HepG2 (cell line): ENCODE results near the gene CCDC80. TPM values are rescaled to one million over a fixed set of nuclear protein-coding genes. Genes with fewer than 3 reads are reported as not detected.

Experiments used
- ATAC-seq: fragments of 200-7000 bp; cut with Tn5 transposase; 3 replicates; pipeline ENCODE4 v1.9.1; 2020; ENCODE audit warnings: mild to moderate bottlenecking, moderate library complexity
- BruUV-seq: library from RNA; stranded (reverse); fragments of 400-500 nt; replicated peaks from 2 replicates; lab custom pipeline; 2021; lab: Mats Ljungman, UMichigan
- CTCF ChIA-PET: fragments of 300-600 bp; formaldehyde crosslinking; extraction: SDS; loops from one replicate; lab custom pipeline; 2021; ENCODE audit warnings: low total read pairs, inconsistent platforms, low intra/inter-chr PET ratio; lab: Yijun Ruan, JAX
- POLR2A ChIA-PET: fragments of 350-600 bp; sonication (Branson Sonifier 250); formaldehyde crosslinking; loops from one replicate; lab custom pipeline; 2020; ENCODE audit warnings: antibody characterized with exemption, inconsistent platforms; lab: Yijun Ruan, JAX
- DNase-seq: peaks from one replicate; pipeline ENCODE4 v3.0.0-alpha.2; 2015; ENCODE audit warnings: low spot score
- FAIRE-seq: peaks from 3 replicates; lab custom pipeline; 2011; peaks lifted over from hg19 to GRCh38; lab: Jason Lieb, UNC
- H2AFZ ChIP-seq: one replicate; pipeline ENCODE4 v1.6.1; 2011; ENCODE audit warnings: low read length, inconsistent platforms
- H3K27ac ChIP-seq: fragments of 300-600 bp; 3 replicates; pipeline ENCODE4 v1.8.0; 2011; ENCODE audit warnings: mixed run types, mild to moderate bottlenecking, mixed read lengths, low read length, inconsistent platforms; ENCODE audit not compliant: insufficient read depth; ENCODE audit errors: extremely low read length
- H3K27me3 ChIP-seq, 2 experiments: fragments of 200-600 bp in 1 of 2; 2 replicates in 1 of 2; 3 replicates in 1 of 2; pipeline versions ENCODE4 v1.6.0 to v1.8.0; 2011; ENCODE audit warnings: low read length in 2 of 2, mild to moderate bottlenecking in 2 of 2, moderate library complexity in 2 of 2, inconsistent platforms in 1 of 2; ENCODE audit not compliant: insufficient read depth in 2 of 2, control insufficient read depth in 1 of 2
- H3K36me3 ChIP-seq, 2 experiments: fragments of 200-600 bp in 1 of 2; replicated peaks in 1 of 2; 2 replicates in 1 of 2; 3 replicates in 1 of 2; pipeline versions ENCODE4 v1.5.1 to v1.8.0; 2011; ENCODE audit warnings: low read length in 2 of 2, inconsistent platforms in 1 of 2; ENCODE audit not compliant: insufficient read depth in 2 of 2, control insufficient read depth in 1 of 2
- H3K4me1 ChIP-seq: 2 replicates; pipeline ENCODE4 v1.5.1; 2012; ENCODE audit warnings: low read length, inconsistent platforms; ENCODE audit not compliant: insufficient read depth
- H3K4me2 ChIP-seq: 2 replicates; pipeline ENCODE4 v1.6.0; 2011; ENCODE audit warnings: low read depth, low read length, inconsistent platforms
- H3K4me3 ChIP-seq, 3 experiments: fragments of 200-600 bp in 1 of 3; sonication (generic), shearing (Covaris generic) in 1 of 3; replicated peaks in 1 of 3; 2 replicates each; pipeline ENCODE4 v1.5.1; 2011 to 2016; ENCODE audit warnings: low read length in 3 of 3, inconsistent platforms in 2 of 3, low read depth in 2 of 3, mild to moderate bottlenecking in 2 of 3, control low read depth in 1 of 3, mixed read lengths in 1 of 3; ENCODE audit not compliant: insufficient read depth in 1 of 3
- H3K79me2 ChIP-seq: one replicate; pipeline ENCODE4 v1.6.1; 2011; ENCODE audit warnings: low read length, inconsistent platforms; ENCODE audit not compliant: insufficient read depth
- H3K9ac ChIP-seq: 2 replicates; pipeline ENCODE4 v1.6.0; 2011; ENCODE audit warnings: mild to moderate bottlenecking, low read depth, low read length, inconsistent platforms; ENCODE audit not compliant: insufficient read depth
- H3K9me3 ChIP-seq: 2 replicates; pipeline ENCODE4 v1.5.1; 2012; ENCODE audit warnings: mild to moderate bottlenecking, low read length
- H4K20me1 ChIP-seq: 2 replicates; pipeline ENCODE4 v1.6.0; 2011; ENCODE audit warnings: inconsistent platforms, mild to moderate bottlenecking, low read length, moderate library complexity; ENCODE audit not compliant: insufficient read depth
- CCAR2 ChIP-seq: fragments of 200-400 bp; formaldehyde crosslinking; optimal IDR thresholded peaks from 2 replicates; pipeline ENCODE3; 2018; ENCODE audit warnings: low read depth, mild to moderate bottlenecking, low read length, moderate library complexity
- ESRRA ChIP-seq: sonication (generic); formaldehyde crosslinking; IDR thresholded peaks from 2 replicates; pipeline ENCODE4 v1.5.1; 2020; ENCODE audit warnings: mild to moderate bottlenecking, low read depth, missing genetic modification reagents
- GTF2F1 ChIP-seq: fragments of 150-350 bp; IDR thresholded peaks from 2 replicates; pipeline ENCODE4 v1.6.1; 2014; ENCODE audit warnings: low read length
- IRX3 ChIP-seq: sonication (generic); formaldehyde crosslinking; IDR thresholded peaks from 2 replicates; pipeline ENCODE4 v1.8.1; 2023; ENCODE audit warnings: mild to moderate bottlenecking, low read depth, missing genetic modification reagents, borderline replicate concordance
- RFX5 ChIP-seq: IDR thresholded peaks from 2 replicates; pipeline ENCODE4 v1.6.1; 2011; ENCODE audit warnings: low read depth, low read length, improper control_type of control experiment
- SALL2 ChIP-seq: sonication (generic); formaldehyde crosslinking; IDR thresholded peaks from 2 replicates; pipeline ENCODE4 v1.8.1; 2023; ENCODE audit warnings: mild to moderate bottlenecking, missing genetic modification reagents, inconsistent platforms
- TCF12 ChIP-seq, 2 experiments: fragments of 450-650 bp in 1 of 2; sonication (generic) in 1 of 2; formaldehyde crosslinking in 1 of 2; IDR thresholded peaks; 2 replicates each; pipeline versions ENCODE4 v1.6.1 to v1.8.0; 2017 to 2022; ENCODE audit warnings: antibody characterized with exemption in 1 of 2, mild to moderate bottlenecking in 1 of 2, missing genetic modification reagents in 1 of 2, moderate library complexity in 1 of 2
- ZNF225 ChIP-seq: sonication (generic); formaldehyde crosslinking; IDR thresholded peaks from 2 replicates; pipeline ENCODE4 v1.4.0; 2020; ENCODE audit warnings: mild to moderate bottlenecking, missing genetic modification reagents
- ZNF562 ChIP-seq: sonication (generic); formaldehyde crosslinking; IDR thresholded peaks from 2 replicates; pipeline ENCODE4 v1.8.0; 2022; ENCODE audit warnings: missing genetic modification reagents, borderline replicate concordance
- ZNF615 ChIP-seq: sonication (generic); formaldehyde crosslinking; IDR thresholded peaks from 2 replicates; pipeline ENCODE4 v1.5.0; 2020; ENCODE audit warnings: mild to moderate bottlenecking, missing genetic modification reagents, borderline replicate concordance
- in situ Hi-C: cut with HindIII; loops from 2 replicates; pipeline ENCODE4 v1.10.0; 2017; ENCODE audit warnings: low pct_unique_long_range_greater_than_20kb; ENCODE audit not compliant: extremely low pct_ligation_motif_present
- intact Hi-C: fragments of 100-400 bp; cut with micrococcal nuclease; formaldehyde crosslinking; loops from one replicate; pipeline ENCODE4 v1.10.0; 2022; ENCODE audit not compliant: unreplicated experiment
- polyA plus RNA-seq, 8 experiments: library from polyadenylated mRNA; depleted of rRNA in 3 of 8; stranded (reverse) in 7 of 8; unstranded in 1 of 8; fragments of >200 nt; fragmentation: Illumina TruSeq in 4 of 8; extraction: Trizol in 4 of 8; gene quantifications; 2 replicates each; pipeline versions ENCODE4 v1.2.1 to v1.2.3, GENCODE V29; 2011 to 2016; ENCODE audit warnings: low read depth in 4 of 8, missing spikeins in 1 of 8, mixed read lengths in 1 of 8; ENCODE audit not compliant: insufficient read depth in 1 of 8
- total RNA-seq, 5 experiments: library from RNA; depleted of rRNA; stranded (reverse); fragments of >200 nt; fragmentation: Illumina TruSeq; extraction: Trizol; gene quantifications; 2 replicates each; pipeline ENCODE4 v1.2.3, GENCODE V29; 2016; ENCODE audit warnings: low read depth in 1 of 5
- TF ChIP-seq, protein P1 (sequence below): sonication (generic); formaldehyde crosslinking; IDR thresholded peaks from 2 replicates; pipeline ENCODE4 v1.4.0; 2020; ENCODE audit warnings: missing genetic modification reagents

The CCDC80 gene
- total and polyA plus RNA-seq, 2 of the 13 experiments (the other 11 are each of a cell fraction or from before 2014, with no cell fraction given) = not detected

DNA sequence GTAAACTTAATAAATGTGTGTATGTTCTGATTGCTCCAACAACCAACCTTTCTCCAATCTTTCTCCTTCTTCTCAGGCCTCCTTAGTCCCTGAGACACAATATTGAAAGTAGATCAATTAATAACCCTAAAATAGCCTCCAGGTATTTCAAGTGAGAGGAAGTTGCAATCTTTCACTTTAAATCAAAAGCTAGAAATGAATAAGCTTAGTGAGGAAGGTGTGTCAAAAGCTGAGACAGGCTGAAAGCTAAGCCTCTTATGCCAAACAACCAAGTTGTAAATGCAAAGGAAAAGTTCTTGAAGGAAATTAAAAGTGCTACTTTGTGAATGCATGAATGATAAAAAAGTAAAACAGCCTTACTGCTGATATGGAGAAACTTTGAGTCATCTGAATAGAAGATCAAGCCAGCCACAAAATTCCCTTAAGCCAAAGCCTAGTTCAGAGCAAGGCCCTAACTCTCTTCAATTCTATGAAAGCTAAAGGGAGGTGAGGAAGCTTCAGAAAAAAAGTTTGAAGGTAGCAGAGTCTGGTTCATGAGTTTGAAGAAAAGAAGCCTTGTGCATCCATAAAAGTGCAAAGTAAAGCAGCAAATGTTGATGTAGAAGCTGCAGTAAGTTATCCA, 38.6 kb downstream of the CCDC80 start:
- Histone ChIP-seq H3K4me2 (no peak overlapping the region), H3K9ac (no peak overlapping the region), H3K79me2 (no peaks in the 10 kb centered on the region), H3K27me3 (no peaks in the 10 kb centered on the region), H4K20me1 (no peaks in the 10 kb centered on the region)
- POLR2A ChIA-PET = no interaction called here
- no TSS peak for BruUV-seq
- TF ChIP-seq ZNF225 = no peak
- no peak for TF ChIP-seq RFX5
- no peak for TF ChIP-seq IRX3
- no peak for TF ChIP-seq ZNF562
- TF ChIP-seq CCAR2 = no peak
- TF ChIP-seq GTF2F1 = no peak
- no peak for TF ChIP-seq SALL2 (CRISPR knock-in tag)
- TF ChIP-seq ESRRA (CRISPR knock-in tag) = no peak
- TF ChIP-seq, protein P1, sequence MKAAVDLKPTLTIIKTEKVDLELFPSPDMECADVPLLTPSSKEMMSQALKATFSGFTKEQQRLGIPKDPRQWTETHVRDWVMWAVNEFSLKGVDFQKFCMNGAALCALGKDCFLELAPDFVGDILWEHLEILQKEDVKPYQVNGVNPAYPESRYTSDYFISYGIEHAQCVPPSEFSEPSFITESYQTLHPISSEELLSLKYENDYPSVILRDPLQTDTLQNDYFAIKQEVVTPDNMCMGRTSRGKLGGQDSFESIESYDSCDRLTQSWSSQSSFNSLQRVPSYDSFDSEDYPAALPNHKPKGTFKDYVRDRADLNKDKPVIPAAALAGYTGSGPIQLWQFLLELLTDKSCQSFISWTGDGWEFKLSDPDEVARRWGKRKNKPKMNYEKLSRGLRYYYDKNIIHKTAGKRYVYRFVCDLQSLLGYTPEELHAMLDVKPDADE = no peak
- no peak for TF ChIP-seq TCF12 (IDR thresholded peaks at IDR 0.05)
- TF ChIP-seq TCF12 (CRISPR knock-in tag; IDR thresholded peaks at IDR 0.05) = no peak
- TF ChIP-seq ZNF615 (CRISPR knock-in tag) = no peak
- TF ChIP-seq, all 625 proteins: peak for 0
- no peak for FAIRE-seq
- Histone ChIP-seq H3K27ac (no peak overlapping the region), H3K9me3 (no peaks in the 10 kb centered on the region), H2AFZ (no peak overlapping the region), H3K4me1 (no peaks in the 10 kb centered on the region), H3K36me3 (no peaks in the 10 kb centered on the region), H3K4me3 (no peak overlapping the region)
- ATAC-seq = no peak
- CTCF ChIA-PET = no interaction called here
- in situ Hi-C loops = no loop called here
- intact Hi-C loops = no loop called here
- no peak for DNase-seq
